ENCODE results near the gene CD14.

Gene CD14

GRCh38 chr5:140633021-140633471 is at the start of gene CD14:
CD14 (minus strand) TSS chr5:140633175; CDS start chr5:140633071, 104 bp downstream.
- Histone ChIP-seq H3K9me3 (ENCODE audit: control insufficient read depth, insufficient read depth, low read depth, low read length) (no peaks in the 10 kb centered on the region; the same call in 1 of the 2 replicates), H3K36me3 (ENCODE audit: control insufficient read depth in 2 of 2, insufficient read depth in 1 of 2, low read length in 2 of 2) (no peaks in the 10 kb centered on the region), H3K27ac (ENCODE audit: extremely low read depth, low read depth, low read length) (no peak within 1 kb of the TSS), H3K4me3 (ENCODE audit: low read depth, low read length) (no peak within 1 kb of the TSS), H3K4me1 (ENCODE audit: control insufficient read depth, insufficient read depth, low read length) (no peaks in the 10 kb centered on the region)
- TF ChIP-seq OSR2 (tag by site-specific recombination; IDR thresholded peaks at IDR 0.05), result no peak
- TF ChIP-seq SP7 (tag by site-specific recombination; IDR thresholded peaks at IDR 0.05), result no peak
- TF ChIP-seq ZNF112 (tag by site-specific recombination; IDR thresholded peaks at IDR 0.05), result no peak
- no peak for TF ChIP-seq ZNF175 (tag by site-specific recombination; IDR thresholded peaks at IDR 0.05)
- TF ChIP-seq ZNF114 (tag by site-specific recombination; IDR thresholded peaks at IDR 0.05), result no peak
- TF ChIP-seq ZNF571 (tag by site-specific recombination; IDR thresholded peaks at IDR 0.05), result no peak
- no peak for TF ChIP-seq ZNF311 (tag by site-specific recombination; IDR thresholded peaks at IDR 0.05; ENCODE audit: borderline replicate concordance)
- TF ChIP-seq ZNF670 (tag by site-specific recombination; IDR thresholded peaks at IDR 0.05; ENCODE audit: low read depth), result no peak
- no peak for TF ChIP-seq ZNF623 (tag by site-specific recombination; IDR thresholded peaks at IDR 0.05)
- TF ChIP-seq ZSCAN16 (tag by site-specific recombination; IDR thresholded peaks at IDR 0.05), result no peak
- TF ChIP-seq MZF1 (tag by site-specific recombination; IDR thresholded peaks at IDR 0.05; ENCODE audit: borderline replicate concordance), result no peak
- TF ChIP-seq INSM2 (tag by site-specific recombination; IDR thresholded peaks at IDR 0.05), result no peak
- no peak for TF ChIP-seq HOXC10 (CRISPR knock-in tag; IDR thresholded peaks at IDR 0.05)
- no peak for TF ChIP-seq ZNF629 (tag by site-specific recombination; IDR thresholded peaks at IDR 0.05)
- TF ChIP-seq ZNF677 (tag by site-specific recombination; IDR thresholded peaks at IDR 0.05), result no peak
- ChIA-PET CTCF (interaction anchor here (0.6 to 3.2 kb wide), 2 partner anchors 86 to 261 kb away, joined by 4 to 12 read pairs; no protein-coding TSS in a partner anchor), POLR2A (interaction anchor here (0.6 to 1.4 kb wide), 4 partner anchors 15 to 76 kb away, joined by 3 to 6 read pairs (median 4); partner anchors contain the start of genes APBB3, IK and SRA1)

- ChIA-PET CTCF (interaction anchor here (0.6 kb wide), 1 partner anchor 10 kb away, joined by 4 read pairs; no protein-coding TSS in a partner anchor), POLR2A (interaction anchor here (0.6 to 3.5 kb wide), 2 partner anchors 12 to 617 kb away, joined by 3 to 19 read pairs; partner anchors contain the start of genes HARS1 and HARS2)
- no peak for TF ChIP-seq ZNF174 (tag by site-specific recombination; IDR thresholded peaks at IDR 0.05)
- TF ChIP-seq ZNF48 (tag by site-specific recombination; IDR thresholded peaks at IDR 0.05), result no peak
- no peak for TF ChIP-seq ZBTB1 (tag by site-specific recombination; IDR thresholded peaks at IDR 0.05)
- no peak for TF ChIP-seq ZNF132 (tag by site-specific recombination; IDR thresholded peaks at IDR 0.05; ENCODE audit: borderline replicate concordance)
- no peak for TF ChIP-seq ZNF140 (tag by site-specific recombination; IDR thresholded peaks at IDR 0.05)
- TF ChIP-seq ZNF677 (tag by site-specific recombination; IDR thresholded peaks at IDR 0.05), result no peak
- no peak for TF ChIP-seq ZNF626 (tag by site-specific recombination; IDR thresholded peaks at IDR 0.05)
- TF ChIP-seq ZNF26 (tag by site-specific recombination; IDR thresholded peaks at IDR 0.05), result no peak
- Histone ChIP-seq H3K4me3 (ENCODE audit: low read depth, low read length) (no peak overlapping the region), H3K36me3 (ENCODE audit: control insufficient read depth in 2 of 2, insufficient read depth in 1 of 2, low read length in 2 of 2) (peaks cover 40 to 88% of the 10 kb centered on the region in 2 experiments; a peak in 2 of 3 replicates), H3K9me3 (ENCODE audit: control insufficient read depth, insufficient read depth, low read depth, low read length) (no peaks in the 10 kb centered on the region), H3K4me1 (ENCODE audit: control insufficient read depth, insufficient read depth, low read length) (no peaks in the 10 kb centered on the region), H3K27ac (ENCODE audit: extremely low read depth, low read depth, low read length) (no peak overlapping the region)
Measured at GRCh38 chr5:140678993-140679392, 46.0 kb upstream of the CD14 start.

Measured in HEK293 (cell line).